MG63 (cell line): Measurements from ENCODE around the gene SYT8. TPM values are rescaled to one million over a fixed set of nuclear protein-coding genes. Genes with fewer than 3 reads are reported as not detected.
"Not testable (repeated sequence)": the region's sequence is repeated elsewhere in the genome, so short reads cannot be mapped to it uniquely, and the experiment has no call there.

Experiments
- DNase-seq: peaks from one replicate; pipeline ENCODE4 v3.0.0-alpha.2; 2020
- H3K27me3 ChIP-seq: fragments of 250-450 bp; sonication (Bioruptor Pico); 2 replicates; pipeline ENCODE4 v1.5.1; 2020; ENCODE audit warnings: mild to moderate bottlenecking, moderate library complexity
- H3K36me3 ChIP-seq: fragments of 250-450 bp; sonication (Bioruptor Pico); 2 replicates; pipeline ENCODE4 v1.5.1; 2020; ENCODE audit warnings: mild to moderate bottlenecking, moderate library complexity
- H3K4me3 ChIP-seq: fragments of 250-450 bp; sonication (Bioruptor Pico); 2 replicates; pipeline ENCODE4 v1.5.1; 2020; ENCODE audit warnings: mild to moderate bottlenecking, moderate library complexity
- H3K9me3 ChIP-seq: fragments of 250-450 bp; sonication (Bioruptor Pico); 2 replicates; pipeline ENCODE4 v1.5.1; 2020; ENCODE audit warnings: mild to moderate bottlenecking, moderate library complexity
- total RNA-seq: library from RNA; depleted of rRNA; stranded (reverse); fragments of >200 nt; shearing (Covaris generic); gene quantifications from 2 replicates; pipeline ENCODE4 v1.2.3, GENCODE V29; 2014; ENCODE audit warnings: low replicate concordance; rRNA removed

SYT8 gene
- total RNA-seq, 1 experiment from 2014 or later: not detected

- H3K4me3 ChIP-seq: no peak overlapping the region
- H3K27me3 ChIP-seq: no peaks in the 10 kb centered on the region
- no peak for DNase-seq
These were observed 46.1 kb downstream of the SYT8 start for GRCh38 chr11:1880746-1881441.

GRCh38 chr11:1881442-1882264 is 46.9 kb downstream of the SYT8 start:
- Histone ChIP-seq H3K4me3 (no peak overlapping the region), H3K27me3 (no peaks in the 10 kb centered on the region), H3K9me3 (no peaks in the 10 kb centered on the region), H3K36me3 (peaks cover 54% of the 10 kb centered on the region)
- DNase-seq: no peak

More at GRCh38 chr11:1880746-1881441, 46.1 kb downstream of the SYT8 start:
- Histone ChIP-seq H3K36me3 (peaks cover 48% of the 10 kb centered on the region), H3K9me3 (no peaks in the 10 kb centered on the region)

GRCh38 chr11:1882265-1883238 is 47.8 kb downstream of the SYT8 start:
- Histone ChIP-seq H3K27me3 (no peaks in the 10 kb centered on the region), H3K36me3 (peaks cover 60% of the 10 kb centered on the region), H3K9me3 (no peaks in the 10 kb centered on the region), H3K4me3 (no peak overlapping the region)
- DNase-seq: no peak

GRCh38 chr11:1883346-1884302 is 48.8 kb downstream of the SYT8 start:
- H3K27me3 ChIP-seq: no peaks in the 10 kb centered on the region
- DNase-seq: no peak
- H3K4me3 ChIP-seq: no peak overlapping the region
- no peaks in the 10 kb centered on the region for H3K9me3 ChIP-seq
- H3K36me3 ChIP-seq: peaks cover 62% of the 10 kb centered on the region

GRCh38 chr11:1884303-1884700 is 49.5 kb downstream of the SYT8 start:
- Histone ChIP-seq H3K9me3 (no peaks in the 10 kb centered on the region), H3K4me3 (no peak overlapping the region), H3K36me3 (peaks cover 62% of the 10 kb centered on the region), H3K27me3 (no peaks in the 10 kb centered on the region)
- no peak for DNase-seq

- DNase-seq, H3K27me3 ChIP-seq: not testable (repeated sequence)
These were observed 51.8 kb downstream of the SYT8 start for GRCh38 chr11:1886551-1886950.

More at GRCh38 chr11:1886551-1886950, 51.8 kb downstream of the SYT8 start:
- H3K9me3 ChIP-seq, H3K4me3 ChIP-seq: not testable (repeated sequence)
- H3K36me3 ChIP-seq: peaks cover 54% of the 10 kb centered on the region

Other genes starting within 250 kb of the SYT8 start
- not detected in 2 replicates for gene KRTAP5-1, start 249.7 kb upstream of the SYT8 start, total RNA-seq
- not detected in 2 replicates for gene KRTAP5-2, start 236.7 kb upstream of the SYT8 start, total RNA-seq
- gene KRTAP5-3, start 226.5 kb upstream of the SYT8 start, total RNA-seq: not detected in 2 replicates
- gene KRTAP5-4, start 212.9 kb upstream of the SYT8 start, total RNA-seq: not detected in 2 replicates
- gene KRTAP5-5, start 205.2 kb upstream of the SYT8 start, total RNA-seq: not detected in 2 replicates
- not detected in 2 replicates for gene KRTAP5-6, start 137.8 kb upstream of the SYT8 start, total RNA-seq
- 0.03 and 1.8 TPM in 2 replicates for gene IFITM10, start 84.4 kb upstream of the SYT8 start, total RNA-seq
- 201 and 234 TPM in 2 replicates for gene CTSD, start 71.1 kb upstream of the SYT8 start, total RNA-seq
- not detected in 2 replicates for gene TNNI2, start 4.0 kb downstream of the SYT8 start, total RNA-seq
- 41.7 and 66.6 TPM in 2 replicates for gene LSP1, start 18.1 kb downstream of the SYT8 start, total RNA-seq
- not detected in 2 replicates for gene PRR33, start 56.9 kb downstream of the SYT8 start, total RNA-seq
- not detected in 2 replicates for gene TNNT3, start 84.7 kb downstream of the SYT8 start, total RNA-seq
- 26.6 TPM in 1 of 2 replicates, not detected in the other for gene MRPL23, start 112.3 kb downstream of the SYT8 start, total RNA-seq
- not detected in 2 replicates for gene H19, start 162.9 kb downstream of the SYT8 start, total RNA-seq